ENCODE results near the gene COQ7.

GRCh38 chr16:19109288-19109664, 41.9 kb downstream of the COQ7 start:
- no peak for TF ChIP-seq RAD21 (IDR thresholded peaks at IDR 0.05; ENCODE audit: low read length)
- TF ChIP-seq, protein P1, sequence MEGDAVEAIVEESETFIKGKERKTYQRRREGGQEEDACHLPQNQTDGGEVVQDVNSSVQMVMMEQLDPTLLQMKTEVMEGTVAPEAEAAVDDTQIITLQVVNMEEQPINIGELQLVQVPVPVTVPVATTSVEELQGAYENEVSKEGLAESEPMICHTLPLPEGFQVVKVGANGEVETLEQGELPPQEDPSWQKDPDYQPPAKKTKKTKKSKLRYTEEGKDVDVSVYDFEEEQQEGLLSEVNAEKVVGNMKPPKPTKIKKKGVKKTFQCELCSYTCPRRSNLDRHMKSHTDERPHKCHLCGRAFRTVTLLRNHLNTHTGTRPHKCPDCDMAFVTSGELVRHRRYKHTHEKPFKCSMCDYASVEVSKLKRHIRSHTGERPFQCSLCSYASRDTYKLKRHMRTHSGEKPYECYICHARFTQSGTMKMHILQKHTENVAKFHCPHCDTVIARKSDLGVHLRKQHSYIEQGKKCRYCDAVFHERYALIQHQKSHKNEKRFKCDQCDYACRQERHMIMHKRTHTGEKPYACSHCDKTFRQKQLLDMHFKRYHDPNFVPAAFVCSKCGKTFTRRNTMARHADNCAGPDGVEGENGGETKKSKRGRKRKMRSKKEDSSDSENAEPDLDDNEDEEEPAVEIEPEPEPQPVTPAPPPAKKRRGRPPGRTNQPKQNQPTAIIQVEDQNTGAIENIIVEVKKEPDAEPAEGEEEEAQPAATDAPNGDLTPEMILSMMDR (conservative IDR thresholded peaks at IDR 0.05; ENCODE audit: low read depth, low read length), result no peak
- no peak for TF ChIP-seq NFE2L2 (IDR thresholded peaks at IDR 0.05; ENCODE audit: low read depth, low read length)
